ENCODE measurements around the gene TESK1.
"Not testable (repeated sequence)": the region's sequence is repeated elsewhere in the genome, so short reads cannot be mapped to it uniquely, and the experiment has no call there.

DNA sequence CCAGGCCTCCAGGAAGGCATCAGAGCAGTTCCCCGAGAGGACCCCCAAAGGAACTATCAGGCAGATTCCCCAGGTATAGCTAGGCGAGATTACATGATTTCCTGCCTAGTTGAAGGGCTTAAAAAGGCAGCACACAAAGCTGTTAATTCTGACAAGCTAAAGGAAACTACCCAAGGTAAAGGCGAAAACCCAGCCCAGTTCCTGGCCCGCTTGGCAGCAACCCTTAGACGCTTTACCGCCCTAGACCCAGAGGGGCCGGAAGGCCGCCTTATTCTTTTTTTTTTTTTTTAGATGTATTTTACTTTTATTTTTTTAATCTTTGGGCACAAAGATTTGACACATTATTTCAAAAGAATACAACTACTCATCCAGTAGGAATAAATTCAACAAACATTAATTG, 33.7 kb downstream of the TESK1 start:
- TF ChIP-seq, protein P1, sequence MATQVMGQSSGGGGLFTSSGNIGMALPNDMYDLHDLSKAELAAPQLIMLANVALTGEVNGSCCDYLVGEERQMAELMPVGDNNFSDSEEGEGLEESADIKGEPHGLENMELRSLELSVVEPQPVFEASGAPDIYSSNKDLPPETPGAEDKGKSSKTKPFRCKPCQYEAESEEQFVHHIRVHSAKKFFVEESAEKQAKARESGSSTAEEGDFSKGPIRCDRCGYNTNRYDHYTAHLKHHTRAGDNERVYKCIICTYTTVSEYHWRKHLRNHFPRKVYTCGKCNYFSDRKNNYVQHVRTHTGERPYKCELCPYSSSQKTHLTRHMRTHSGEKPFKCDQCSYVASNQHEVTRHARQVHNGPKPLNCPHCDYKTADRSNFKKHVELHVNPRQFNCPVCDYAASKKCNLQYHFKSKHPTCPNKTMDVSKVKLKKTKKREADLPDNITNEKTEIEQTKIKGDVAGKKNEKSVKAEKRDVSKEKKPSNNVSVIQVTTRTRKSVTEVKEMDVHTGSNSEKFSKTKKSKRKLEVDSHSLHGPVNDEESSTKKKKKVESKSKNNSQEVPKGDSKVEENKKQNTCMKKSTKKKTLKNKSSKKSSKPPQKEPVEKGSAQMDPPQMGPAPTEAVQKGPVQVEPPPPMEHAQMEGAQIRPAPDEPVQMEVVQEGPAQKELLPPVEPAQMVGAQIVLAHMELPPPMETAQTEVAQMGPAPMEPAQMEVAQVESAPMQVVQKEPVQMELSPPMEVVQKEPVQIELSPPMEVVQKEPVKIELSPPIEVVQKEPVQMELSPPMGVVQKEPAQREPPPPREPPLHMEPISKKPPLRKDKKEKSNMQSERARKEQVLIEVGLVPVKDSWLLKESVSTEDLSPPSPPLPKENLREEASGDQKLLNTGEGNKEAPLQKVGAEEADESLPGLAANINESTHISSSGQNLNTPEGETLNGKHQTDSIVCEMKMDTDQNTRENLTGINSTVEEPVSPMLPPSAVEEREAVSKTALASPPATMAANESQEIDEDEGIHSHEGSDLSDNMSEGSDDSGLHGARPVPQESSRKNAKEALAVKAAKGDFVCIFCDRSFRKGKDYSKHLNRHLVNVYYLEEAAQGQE (IDR thresholded peaks at IDR 0.05): not testable (repeated sequence)
- TF ChIP-seq, protein P2, sequence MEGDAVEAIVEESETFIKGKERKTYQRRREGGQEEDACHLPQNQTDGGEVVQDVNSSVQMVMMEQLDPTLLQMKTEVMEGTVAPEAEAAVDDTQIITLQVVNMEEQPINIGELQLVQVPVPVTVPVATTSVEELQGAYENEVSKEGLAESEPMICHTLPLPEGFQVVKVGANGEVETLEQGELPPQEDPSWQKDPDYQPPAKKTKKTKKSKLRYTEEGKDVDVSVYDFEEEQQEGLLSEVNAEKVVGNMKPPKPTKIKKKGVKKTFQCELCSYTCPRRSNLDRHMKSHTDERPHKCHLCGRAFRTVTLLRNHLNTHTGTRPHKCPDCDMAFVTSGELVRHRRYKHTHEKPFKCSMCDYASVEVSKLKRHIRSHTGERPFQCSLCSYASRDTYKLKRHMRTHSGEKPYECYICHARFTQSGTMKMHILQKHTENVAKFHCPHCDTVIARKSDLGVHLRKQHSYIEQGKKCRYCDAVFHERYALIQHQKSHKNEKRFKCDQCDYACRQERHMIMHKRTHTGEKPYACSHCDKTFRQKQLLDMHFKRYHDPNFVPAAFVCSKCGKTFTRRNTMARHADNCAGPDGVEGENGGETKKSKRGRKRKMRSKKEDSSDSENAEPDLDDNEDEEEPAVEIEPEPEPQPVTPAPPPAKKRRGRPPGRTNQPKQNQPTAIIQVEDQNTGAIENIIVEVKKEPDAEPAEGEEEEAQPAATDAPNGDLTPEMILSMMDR (IDR thresholded peaks at IDR 0.05; ENCODE audit: low read depth, low read length, missing input control): not testable (repeated sequence)
- not testable (repeated sequence) for TF ChIP-seq YY1 (IDR thresholded peaks at IDR 0.05)
